IPS-20b (cell line): ENCODE measurements around the gene RNF112.

Experiments used
- H3K27ac ChIP-seq: one replicate; pipeline ENCODE4 v1.5.1; 2013; ENCODE audit warnings: low read length
- H3K27me3 ChIP-seq: 2 replicates; pipeline ENCODE4 v1.6.1; 2013; ENCODE audit warnings: mild to moderate bottlenecking, low read length, inconsistent platforms; ENCODE audit not compliant: insufficient read depth
- H3K36me3 ChIP-seq: 2 replicates; pipeline ENCODE4 v1.6.1; 2013; ENCODE audit warnings: low read depth, mild to moderate bottlenecking, inconsistent platforms, low read length, moderate library complexity; ENCODE audit not compliant: insufficient read depth
- H3K4me1 ChIP-seq: 2 replicates; pipeline ENCODE4 v1.6.1; 2013; ENCODE audit warnings: mild to moderate bottlenecking, control low read depth, inconsistent platforms, low read length, moderate library complexity; ENCODE audit not compliant: insufficient read depth
- H3K4me3 ChIP-seq: 2 replicates; pipeline ENCODE4 v1.5.1; 2013; ENCODE audit warnings: mild to moderate bottlenecking, low read length, inconsistent platforms
- H3K9ac ChIP-seq: 2 replicates; pipeline ENCODE4 v1.6.1; 2013; ENCODE audit warnings: low read depth, mild to moderate bottlenecking, inconsistent platforms, low read length, moderate library complexity
- H3K9me3 ChIP-seq: 2 replicates; pipeline ENCODE4 v1.6.1; 2013; ENCODE audit warnings: mild to moderate bottlenecking, low read depth, low read length, inconsistent platforms; ENCODE audit not compliant: insufficient read depth

The RNF112 gene

GRCh38 chr17:19376811-19377210, 34.2 kb upstream of the RNF112 start:
- Histone ChIP-seq H3K9ac (peak overlapping the region; percentile 85), H3K27me3 (no peaks in the 10 kb centered on the region), H3K9me3 (no peaks in the 10 kb centered on the region), H3K36me3 (peaks cover 25% of the 10 kb centered on the region), H3K27ac (no peak overlapping the region), H3K4me3 (peak overlapping the region; percentile 78), H3K4me1 (no peaks in the 10 kb centered on the region; the same call in 1 of the 2 replicates)

DNA sequence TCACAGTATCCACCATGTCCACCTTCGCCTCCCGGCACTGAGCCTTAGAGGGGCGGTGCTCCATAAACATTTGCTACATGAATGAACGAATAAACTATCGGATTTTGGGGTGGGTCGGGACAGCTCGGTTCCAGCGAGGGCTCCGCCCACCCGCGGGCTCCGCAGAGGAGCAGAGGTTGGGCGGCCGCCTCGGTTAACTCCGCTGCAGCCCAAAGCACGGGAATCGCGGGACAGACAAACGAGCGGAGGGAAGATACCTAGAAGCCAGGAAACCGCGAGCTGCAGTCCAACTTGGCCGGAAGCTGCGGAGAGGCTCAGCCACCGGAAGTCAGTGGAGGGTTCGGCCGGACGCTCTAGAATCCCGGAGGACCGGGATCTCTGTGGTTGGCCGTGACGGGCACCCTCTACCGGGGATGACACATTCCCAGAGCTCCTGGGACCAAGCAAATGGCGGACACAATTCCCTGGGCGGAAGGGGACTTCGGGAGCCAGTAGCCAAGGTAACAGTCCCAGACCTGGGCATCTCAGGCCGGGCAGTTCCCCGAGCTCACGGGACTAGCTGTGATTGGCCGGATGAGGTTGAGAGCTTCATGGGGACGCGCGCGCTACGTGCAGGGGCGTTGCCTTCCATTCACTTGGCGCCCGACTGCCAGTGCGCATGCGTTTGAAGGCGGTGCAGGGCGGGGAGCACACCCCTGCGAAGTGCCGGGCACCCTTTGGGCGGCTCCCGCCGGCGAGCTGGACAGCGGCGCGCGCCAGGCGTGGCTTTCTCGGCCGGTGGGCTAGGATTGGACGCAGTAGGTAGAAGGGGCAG, 33.2 kb upstream of the RNF112 start:
- H3K4me3 ChIP-seq = peak overlapping the region; percentile 78
- H3K27me3 ChIP-seq = no peaks in the 10 kb centered on the region
- no peaks in the 10 kb centered on the region for H3K9me3 ChIP-seq
- H3K9ac ChIP-seq = peak overlapping the region; percentile 85
- no peaks in the 10 kb centered on the region; the same call in 1 of the 2 replicates for H3K4me1 ChIP-seq
- H3K36me3 ChIP-seq = peaks cover 34% of the 10 kb centered on the region
- peak overlapping the region; percentile 63 for H3K27ac ChIP-seq

- Histone ChIP-seq H3K4me1 (no peaks in the 10 kb centered on the region; the same call in 1 of the 2 replicates), H3K36me3 (peaks cover 42% of the 10 kb centered on the region), H3K27ac (peak within 1 kb of the TSS; percentile 63), H3K9ac (peak within 1 kb of the TSS; percentile 85), H3K27me3 (no peaks in the 10 kb centered on the region), H3K4me3 (peak within 1 kb of the TSS; percentile 78), H3K9me3 (no peaks in the 10 kb centered on the region)
Measured at GRCh38 chr17:19378416-19379360, 32.3 kb upstream of the RNF112 start, which contains the start of gene MAPK7. MAPK7 (plus strand) TSS chr17:19378498; CDS start chr17:19378901, 403 bp downstream.

DNA sequence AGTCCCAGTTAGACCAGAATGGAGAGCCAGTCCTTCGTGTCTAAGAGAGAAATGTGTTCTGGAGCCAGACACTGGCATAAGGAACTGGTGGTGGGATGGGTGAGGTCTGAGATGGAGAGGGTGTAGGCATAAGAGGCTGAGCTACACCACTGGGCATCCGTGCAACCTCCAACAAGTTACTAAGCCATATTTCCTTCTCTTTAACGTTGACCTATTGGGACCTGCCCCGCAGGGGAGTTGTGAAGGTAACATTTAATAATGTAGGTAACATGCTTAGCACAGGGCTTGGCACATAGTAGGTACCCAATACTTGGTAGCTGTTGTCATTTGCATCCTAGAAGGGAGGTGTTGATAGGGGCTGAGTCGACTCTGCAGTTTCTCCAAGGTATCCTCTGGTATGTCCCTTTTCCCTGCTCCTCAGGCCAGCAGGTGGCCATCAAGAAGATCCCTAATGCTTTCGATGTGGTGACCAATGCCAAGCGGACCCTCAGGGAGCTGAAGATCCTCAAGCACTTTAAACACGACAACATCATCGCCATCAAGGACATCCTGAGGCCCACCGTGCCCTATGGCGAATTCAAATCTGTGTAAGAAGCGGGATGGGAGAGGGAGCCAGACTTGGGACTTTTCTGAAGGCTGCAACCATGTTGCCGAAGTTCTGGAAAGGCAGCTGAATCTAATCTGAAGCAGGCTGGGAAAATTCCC, 31.5 kb upstream of the RNF112 start:
- no peaks in the 10 kb centered on the region for H3K9me3 ChIP-seq
- no peaks in the 10 kb centered on the region; the same call in 1 of the 2 replicates for H3K4me1 ChIP-seq
- H3K27me3 ChIP-seq = no peaks in the 10 kb centered on the region
- H3K9ac ChIP-seq = peak overlapping the region; percentile 85; the same call in 1 of the 2 replicates
- no peak overlapping the region for H3K27ac ChIP-seq
- H3K4me3 ChIP-seq = peak overlapping the region; percentile 78
- peaks cover 50% of the 10 kb centered on the region for H3K36me3 ChIP-seq

DNA sequence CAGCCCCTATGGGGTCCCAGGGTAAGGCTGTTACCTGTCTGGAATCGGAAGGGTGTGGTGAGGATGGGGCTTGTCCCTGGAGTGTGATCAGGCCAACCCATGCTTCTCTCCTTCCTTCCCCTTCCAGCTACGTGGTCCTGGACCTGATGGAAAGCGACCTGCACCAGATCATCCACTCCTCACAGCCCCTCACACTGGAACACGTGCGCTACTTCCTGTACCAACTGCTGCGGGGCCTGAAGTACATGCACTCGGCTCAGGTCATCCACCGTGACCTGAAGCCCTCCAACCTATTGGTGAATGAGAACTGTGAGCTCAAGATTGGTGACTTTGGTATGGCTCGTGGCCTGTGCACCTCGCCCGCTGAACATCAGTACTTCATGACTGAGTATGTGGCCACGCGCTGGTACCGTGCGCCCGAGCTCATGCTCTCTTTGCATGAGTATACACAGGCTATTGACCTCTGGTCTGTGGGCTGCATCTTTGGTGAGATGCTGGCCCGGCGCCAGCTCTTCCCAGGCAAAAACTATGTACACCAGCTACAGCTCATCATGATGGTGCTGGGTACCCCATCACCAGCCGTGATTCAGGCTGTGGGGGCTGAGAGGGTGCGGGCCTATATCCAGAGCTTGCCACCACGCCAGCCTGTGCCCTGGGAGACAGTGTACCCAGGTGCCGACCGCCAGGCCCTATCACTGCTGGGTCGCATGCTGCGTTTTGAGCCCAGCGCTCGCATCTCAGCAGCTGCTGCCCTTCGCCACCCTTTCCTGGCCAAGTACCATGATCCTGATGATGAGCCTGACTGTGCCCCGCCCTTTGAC, 30.3 kb upstream of the RNF112 start:
- no peaks in the 10 kb centered on the region for H3K27me3 ChIP-seq
- H3K4me3 ChIP-seq = no peak overlapping the region
- H3K4me1 ChIP-seq = no peaks in the 10 kb centered on the region; the same call in 1 of the 2 replicates
- H3K36me3 ChIP-seq = peaks cover 62% of the 10 kb centered on the region
- no peaks in the 10 kb centered on the region for H3K9me3 ChIP-seq
- H3K9ac ChIP-seq = no peak overlapping the region
- H3K27ac ChIP-seq = no peak overlapping the region

DNA sequence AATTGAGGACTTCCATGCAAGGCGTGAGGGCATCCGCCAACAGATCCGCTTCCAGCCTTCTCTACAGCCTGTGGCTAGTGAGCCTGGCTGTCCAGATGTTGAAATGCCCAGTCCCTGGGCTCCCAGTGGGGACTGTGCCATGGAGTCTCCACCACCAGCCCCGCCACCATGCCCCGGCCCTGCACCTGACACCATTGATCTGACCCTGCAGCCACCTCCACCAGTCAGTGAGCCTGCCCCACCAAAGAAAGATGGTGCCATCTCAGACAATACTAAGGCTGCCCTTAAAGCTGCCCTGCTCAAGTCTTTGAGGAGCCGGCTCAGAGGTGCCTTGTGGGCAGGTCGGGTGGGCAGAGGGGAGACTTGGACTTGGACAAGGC, 29.7 kb upstream of the RNF112 start:
- Histone ChIP-seq H3K4me3 (no peak overlapping the region), H3K36me3 (peaks cover 62% of the 10 kb centered on the region), H3K9me3 (no peaks in the 10 kb centered on the region), H3K4me1 (no peaks in the 10 kb centered on the region; the same call in 1 of the 2 replicates), H3K27me3 (no peaks in the 10 kb centered on the region), H3K9ac (no peak overlapping the region), H3K27ac (no peak overlapping the region)

- no peak overlapping the region for H3K27ac ChIP-seq
- H3K9me3 ChIP-seq = no peaks in the 10 kb centered on the region
- no peak overlapping the region for H3K9ac ChIP-seq
- H3K4me1 ChIP-seq = no peaks in the 10 kb centered on the region; the same call in 1 of the 2 replicates
- H3K27me3 ChIP-seq = no peaks in the 10 kb centered on the region
- no peak overlapping the region for H3K4me3 ChIP-seq
- peaks cover 62% of the 10 kb centered on the region for H3K36me3 ChIP-seq
Measured at GRCh38 chr17:19381741-19382444, 29.1 kb upstream of the RNF112 start.

- Histone ChIP-seq H3K27me3 (no peaks in the 10 kb centered on the region), H3K36me3 (peaks cover 62% of the 10 kb centered on the region), H3K4me1 (peaks cover 4% of the 10 kb centered on the region; the same call in 1 of the 2 replicates), H3K9me3 (no peaks in the 10 kb centered on the region), H3K9ac (no peak overlapping the region), H3K27ac (no peak overlapping the region), H3K4me3 (no peak overlapping the region)
Measured at GRCh38 chr17:19382531-19383444, 28.2 kb upstream of the RNF112 start.

DNA sequence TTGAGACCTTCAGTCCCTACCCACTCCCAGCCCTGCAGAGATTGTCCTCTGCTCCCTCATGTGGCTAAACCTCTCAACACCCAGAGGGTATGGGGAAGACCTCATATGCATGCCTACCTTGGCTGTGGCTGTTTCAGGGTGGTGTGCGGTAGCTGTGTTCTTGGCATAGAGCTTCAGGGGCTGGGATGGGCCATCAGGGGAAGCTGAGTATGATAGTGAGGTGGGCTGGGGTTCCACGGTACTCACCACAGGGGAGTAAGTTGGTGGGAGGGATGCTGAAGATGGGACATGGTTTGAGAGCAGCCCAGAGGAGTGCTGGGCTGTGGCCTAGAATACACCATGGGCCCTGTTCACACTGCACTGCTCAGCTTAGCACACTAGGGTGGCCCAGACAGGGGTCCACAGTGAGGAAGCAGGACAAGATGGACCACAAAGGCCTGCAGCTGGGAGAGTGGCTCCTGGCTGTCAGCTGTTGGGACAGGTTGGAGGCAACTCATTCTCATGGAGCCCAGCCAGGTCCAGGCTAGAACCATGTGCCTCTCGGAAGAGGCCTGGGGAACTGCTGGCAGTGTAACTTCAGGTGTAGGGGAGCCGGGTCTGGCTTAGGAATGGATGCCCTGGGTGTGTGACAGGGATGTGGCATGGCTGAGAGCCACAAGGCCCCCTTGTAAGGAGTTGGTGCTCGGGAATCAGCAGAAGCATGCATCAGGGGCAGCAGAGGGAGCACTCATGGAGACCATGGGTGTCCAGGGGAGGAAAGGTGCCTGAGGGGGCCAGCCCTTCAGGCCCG, 27.2 kb upstream of the RNF112 start:
- H3K9ac ChIP-seq = no peak overlapping the region
- H3K27me3 ChIP-seq = no peaks in the 10 kb centered on the region
- H3K4me1 ChIP-seq = peaks cover 8% of the 10 kb centered on the region; the same call in 1 of the 2 replicates
- H3K4me3 ChIP-seq = no peak overlapping the region
- no peak overlapping the region for H3K27ac ChIP-seq
- H3K9me3 ChIP-seq = no peaks in the 10 kb centered on the region
- peaks cover 62% of the 10 kb centered on the region for H3K36me3 ChIP-seq
